H9 (cell line): ENCODE results near the gene LPP. TPM values are rescaled to one million over a fixed set of nuclear protein-coding genes. Genes with fewer than 3 reads are reported as not detected.

Source experiments
- DNase-seq: peaks from one replicate; pipeline ENCODE4 v3.0.0-alpha.2; 2017
- H2AFZ ChIP-seq: one replicate; pipeline ENCODE4 v1.6.1; 2013; ENCODE audit warnings: mild to moderate bottlenecking, low read length, control low read depth, moderate library complexity
- H2AK5ac ChIP-seq: 2 replicates; pipeline ENCODE4 v1.6.1; 2013; ENCODE audit warnings: low read length, control low read depth, mixed read lengths; ENCODE audit not compliant: insufficient read length
- H2BK120ac ChIP-seq: one replicate; pipeline ENCODE4 v1.6.1; 2013; ENCODE audit warnings: low read depth, mild to moderate bottlenecking, low read length, control low read depth, inconsistent platforms; ENCODE audit not compliant: poor library complexity, severe bottlenecking
- H2BK12ac ChIP-seq: 2 replicates; pipeline ENCODE4 v1.6.1; 2013; ENCODE audit warnings: low read length, control low read depth, mixed read lengths, low read depth; ENCODE audit not compliant: insufficient read length
- H2BK15ac ChIP-seq: 2 replicates; pipeline ENCODE4 v1.6.1; 2013; ENCODE audit warnings: low read depth, low read length, control low read depth
- H2BK20ac ChIP-seq: one replicate; pipeline ENCODE4 v1.6.1; 2013; ENCODE audit warnings: low read depth, mild to moderate bottlenecking, low read length, control low read depth, inconsistent platforms; ENCODE audit not compliant: poor library complexity, severe bottlenecking
- H2BK5ac ChIP-seq: 2 replicates; pipeline ENCODE4 v1.6.1; 2013; ENCODE audit warnings: low read length, control low read depth, mixed read lengths; ENCODE audit not compliant: insufficient read length
- H3K14ac ChIP-seq: 2 replicates; pipeline ENCODE4 v1.6.1; 2013; ENCODE audit warnings: low read length, control low read depth; ENCODE audit not compliant: insufficient read depth
- H3K18ac ChIP-seq: 2 replicates; pipeline ENCODE4 v1.6.1; 2013; ENCODE audit warnings: low read depth, mild to moderate bottlenecking, mixed read lengths, low read length, control low read depth; ENCODE audit not compliant: insufficient read length
- H3K23ac ChIP-seq: 2 replicates; pipeline ENCODE4 v1.6.1; 2013; ENCODE audit warnings: low read length, control low read depth, mixed read lengths, low read depth; ENCODE audit not compliant: insufficient read length
- H3K23me2 ChIP-seq: 2 replicates; pipeline ENCODE4 v1.6.1; 2013; ENCODE audit warnings: low read depth, mild to moderate bottlenecking, mixed read lengths, low read length, control low read depth; ENCODE audit not compliant: insufficient read length, poor library complexity, severe bottlenecking
- H3K27ac ChIP-seq: 2 replicates; pipeline ENCODE4 v1.5.1; 2013; ENCODE audit warnings: low read length, control low read depth, mixed read lengths, low read depth; ENCODE audit not compliant: insufficient read length
- H3K27me3 ChIP-seq: 2 replicates; pipeline ENCODE4 v1.6.1; 2013; ENCODE audit warnings: low read length, control low read depth, inconsistent platforms; ENCODE audit not compliant: insufficient read depth
- H3K4ac ChIP-seq: 2 replicates; pipeline ENCODE4 v1.6.1; 2013; ENCODE audit warnings: low read depth, mild to moderate bottlenecking, control low read depth, inconsistent platforms, low read length, moderate library complexity
- H3K4me1 ChIP-seq: 2 replicates; pipeline ENCODE4 v1.6.1; 2013; ENCODE audit warnings: low read length, control low read depth, inconsistent platforms; ENCODE audit not compliant: insufficient read depth
- H3K4me2 ChIP-seq: 2 replicates; pipeline ENCODE4 v1.6.1; 2013; ENCODE audit warnings: low read length, control low read depth, mixed read lengths; ENCODE audit not compliant: insufficient read length, insufficient read depth
- H3K56ac ChIP-seq: 2 replicates; pipeline ENCODE4 v1.6.1; 2013; ENCODE audit warnings: low read depth, mild to moderate bottlenecking, mixed read lengths, low read length, control low read depth; ENCODE audit not compliant: insufficient read length
- H3K79me1 ChIP-seq: 2 replicates; pipeline ENCODE4 v1.6.1; 2013; ENCODE audit warnings: low read depth, mild to moderate bottlenecking, moderate library complexity, low read length, control low read depth, inconsistent platforms; ENCODE audit not compliant: insufficient read depth, poor library complexity, severe bottlenecking
- H3K79me2 ChIP-seq: 2 replicates; pipeline ENCODE4 v1.6.1; 2013; ENCODE audit warnings: low read length, control low read depth, inconsistent platforms; ENCODE audit not compliant: insufficient read depth
- H3K9ac ChIP-seq: 2 replicates; pipeline ENCODE4 v1.6.1; 2013; ENCODE audit warnings: low read length, control low read depth, mixed read lengths; ENCODE audit not compliant: insufficient read length; ENCODE audit errors: extremely low read depth
- H3K9me3 ChIP-seq: one replicate; pipeline ENCODE4 v1.6.1; 2013; ENCODE audit warnings: low read depth, low read length, inconsistent platforms; ENCODE audit not compliant: control insufficient read depth
- H3T11ph ChIP-seq: one replicate; pipeline ENCODE4 v1.6.1; 2013; ENCODE audit warnings: mild to moderate bottlenecking, low read length, control low read depth, inconsistent platforms
- H4K20me1 ChIP-seq: one replicate; pipeline ENCODE4 v1.6.1; 2013; ENCODE audit not compliant: control insufficient read depth, insufficient read length, insufficient read depth
- H4K5ac ChIP-seq: 2 replicates; pipeline ENCODE4 v1.6.1; 2013; ENCODE audit warnings: low read depth, mild to moderate bottlenecking, mixed read lengths, low read length, control low read depth; ENCODE audit not compliant: insufficient read length
- H4K8ac ChIP-seq: replicated peaks from 2 replicates; pipeline ENCODE4 v1.6.1; 2013; ENCODE audit warnings: low read length, control low read depth, mixed read lengths, low read depth; ENCODE audit not compliant: insufficient read length
- H4K91ac ChIP-seq: 2 replicates; pipeline ENCODE4 v1.6.1; 2013; ENCODE audit warnings: low read depth, mild to moderate bottlenecking, moderate library complexity, mixed read lengths, low read length, control low read depth; ENCODE audit not compliant: insufficient read length
- H3K27ac Mint-ChIP-seq, 3 experiments: 2 replicates in 2 of 3; 3 replicates in 1 of 3; pipeline ENCODE4 v1.8.0; 2020 to 2021; ENCODE audit warnings: mixed read lengths in 3 of 3, mild to moderate bottlenecking in 1 of 3, moderate library complexity in 1 of 3
- H3K27me3 Mint-ChIP-seq: 2 replicates; pipeline ENCODE4 v1.8.0; 2021; ENCODE audit warnings: low read depth, mild to moderate bottlenecking, moderate library complexity, mixed read lengths
- H3K36me3 Mint-ChIP-seq, 3 experiments: 2 replicates in 2 of 3; 3 replicates in 1 of 3; pipeline ENCODE4 v1.8.0; 2020 to 2021; ENCODE audit warnings: low read depth in 3 of 3, mixed read lengths in 3 of 3; ENCODE audit not compliant: insufficient read depth in 1 of 3
- H3K4me1 Mint-ChIP-seq, 2 experiments: 2 replicates each; pipeline ENCODE4 v1.8.0; 2020; ENCODE audit warnings: mixed read lengths in 2 of 2
- H3K4me3 Mint-ChIP-seq, 2 experiments: 2 replicates in 1 of 2; 3 replicates in 1 of 2; pipeline ENCODE4 v1.8.0; 2020 to 2021; ENCODE audit warnings: mild to moderate bottlenecking in 2 of 2, mixed read lengths in 2 of 2, moderate library complexity in 1 of 2
- H3K9me3 Mint-ChIP-seq, 2 experiments: 2 replicates in 1 of 2; 3 replicates in 1 of 2; pipeline ENCODE4 v1.8.0; 2020; ENCODE audit warnings: mild to moderate bottlenecking in 2 of 2, mixed read lengths in 2 of 2, moderate library complexity in 1 of 2
- CTCF ChIP-seq: fragments of 200-600 bp; sonication (generic); conservative IDR thresholded peaks from 3 replicates; pipeline ENCODE4 v1.8.0; 2021; ENCODE audit warnings: antibody characterized with exemption, mild to moderate bottlenecking
- WGBS: extraction: QIAGEN DNeasy Blood & Tissue Kit; methylation state at CpG from one replicate; pipeline ENCODE4 v1.1.7; 2013; ENCODE audit warnings: missing lambda C conversion rate, low lambda C conversion rate, mixed read lengths; ENCODE audit not compliant: insufficient read length; ENCODE audit errors: extremely low coverage; 5-methylcytosine and 5-hydroxymethylcytosine counted together
- total RNA-seq: library from RNA; stranded (reverse); gene quantifications from 2 replicates; pipeline ENCODE4 v1.2.1, GENCODE V29; 2021

LPP gene
- total RNA-seq, 1 experiment from 2014 or later, result 64.6 TPM

- Mint-ChIP-seq H3K4me3 (no peak overlapping the region), H3K27me3 (no peaks in the 10 kb centered on the region), H3K36me3 (no peaks in the 10 kb centered on the region), H3K27ac (no peak overlapping the region), H3K4me1 (peaks cover 3 to 10% of the 10 kb centered on the region in 2 experiments), H3K9me3 (no peaks in the 10 kb centered on the region)
- Histone ChIP-seq H4K8ac (no peak overlapping the region), H4K20me1 (no peaks in the 10 kb centered on the region), H3K79me1 (no peaks in the 10 kb centered on the region), H3K18ac (no peak overlapping the region), H2BK20ac (no peak overlapping the region), H4K91ac (no peak overlapping the region), H3K4me2 (no peak overlapping the region), H3K27me3 (no peaks in the 10 kb centered on the region), H3K27ac (no peak overlapping the region), H3K23ac (no peak overlapping the region), H3K56ac (no peak overlapping the region), H2BK5ac (no peak overlapping the region), H3K9me3 (no peaks in the 10 kb centered on the region), H2BK15ac (no peak overlapping the region), H2AK5ac (no peak overlapping the region), H3K4me1 (no peaks in the 10 kb centered on the region), H3K14ac (no peak overlapping the region), H3K9ac (no peak overlapping the region), H2BK120ac (no peak overlapping the region), H2BK12ac (no peak overlapping the region), H3T11ph (no peak overlapping the region), H2AFZ (no peak overlapping the region), H3K23me2 (no peaks in the 10 kb centered on the region), H3K4ac (no peak overlapping the region), H3K79me2 (no peaks in the 10 kb centered on the region), H4K5ac (no peak overlapping the region)
- no peak for DNase-seq
- no peak for TF ChIP-seq CTCF
- no CpG with 5 or more reads among the region's 7 CpGs for WGBS
Observed at GRCh38 chr3:188351648-188352047, 197.7 kb downstream of the LPP start.
